Ovary (tissue), 9 donors: Measurements from ENCODE around the gene MTUS2. TPM values are rescaled to one million over a fixed set of nuclear protein-coding genes. Genes with fewer than 3 reads are reported as not detected.

Source experiments
- DNase-seq, 5 donors: peaks; one replicate each; pipeline ENCODE4 v3.0.0-alpha.2; 2019 to 2020
- H3K27ac ChIP-seq, 2 donors: fragments of 200-600 bp; one replicate each; pipeline versions ENCODE4 v1.5.1 to v1.8.0; 2019 to 2022
- H3K27me3 ChIP-seq: fragments of 200-600 bp; one replicate; pipeline ENCODE4 v1.8.0; 2022
- H3K36me3 ChIP-seq: fragments of 200-600 bp; sonication (generic); one replicate; pipeline ENCODE4 v1.5.1; 2019
- H3K4me1 ChIP-seq: one replicate; pipeline ENCODE4 v1.8.1; 2013; ENCODE audit warnings: mild to moderate bottlenecking, moderate library complexity; ENCODE audit not compliant: insufficient read depth
- H3K4me3 ChIP-seq: fragments of 200-600 bp; sonication (generic); one replicate; pipeline ENCODE4 v1.5.1; 2017
- H3K9me3 ChIP-seq, 2 donors: fragments of 200-600 bp in 1 of 2; sonication (generic) in 1 of 2; one replicate each; pipeline versions ENCODE4 v1.5.1 to v1.8.1; 2013 to 2019; ENCODE audit warnings: mild to moderate bottlenecking in 1 of 2, moderate library complexity in 1 of 2
- EP300 ChIP-seq: sonication (generic); formaldehyde crosslinking; IDR thresholded peaks from one replicate; pipeline ENCODE4 v1.6.1; 2017; ENCODE audit warnings: antibody characterized with exemption
- POLR2A ChIP-seq: fragments of 450-650 bp; IDR thresholded peaks from one replicate; pipeline ENCODE4 v1.6.1; 2017; ENCODE audit warnings: antibody characterized with exemption, mild to moderate bottlenecking, moderate library complexity
- WGBS, 3 donors: extraction: QIAGEN DNeasy Blood & Tissue Kit in 1 of 3; methylation state at CpG; one replicate each; pipeline versions ENCODE4 v1.1.5 to v1.1.7; 2013 to 2017; 5-methylcytosine and 5-hydroxymethylcytosine counted together
- intact Hi-C, 4 donors: fragments of 100-400 bp; cut with DNase I; formaldehyde crosslinking; loops; one replicate each; pipeline versions ENCODE4 v1.11.0 to v1.15.1; 2022 to 2023
- polyA plus RNA-seq, 2 donors: library from polyadenylated mRNA; stranded (reverse); fragments of 200-250 nt in 1 of 2; fragments of 350-450 nt in 1 of 2; fragmentation: Illumina TruSeq in 1 of 2; extraction: RNeasy Lipid Tissue Mini Kit (QIAGEN cat#74804) in 1 of 2; gene quantifications; one replicate each; pipeline ENCODE4 v1.2.3, GENCODE V29; 2013 to 2014
- total RNA-seq, 7 donors: library from RNA; depleted of rRNA in 2 of 7; stranded (reverse); fragments of >200 nt in 2 of 7; fragmentation: NEBNext Ultra II Directional in 3 of 7; extraction: Animal tissue kit (Norgen Biotek cat#: 25700) in 3 of 7; gene quantifications; one replicate each; pipeline versions ENCODE4 v1.1.0 to v1.2.4, GENCODE V29; 2016 to 2023
- TF ChIP-seq, protein P1 (sequence below), 3 donors: fragments of 450-650 bp in 2 of 3; fragments of 200-600 bp in 1 of 3; IDR thresholded peaks; one replicate each; pipeline versions ENCODE4 v1.5.1 to v1.8.0; 2016 to 2022; ENCODE audit warnings: antibody characterized with exemption in 3 of 3, mild to moderate bottlenecking in 1 of 3
- donor health status: DM: no; HTN: no; CAD: no; lungs with moderate emphysema.
- donor health status: DM: no; HTN: no; CAD: no.
- donor health status: Bipolar disorder and iron deficiency.
- donor health status: DM: yes; HTN: yes; CAD: no.
- donor health status: DM: no; HTN: no; CAD: no.
- donor health status: DM: yes; HTN: yes; CAD: no.

Gene MTUS2
- total and polyA plus RNA-seq, 9 donors = 1.5 to 8.7 (median 5.4) TPM

DNA sequence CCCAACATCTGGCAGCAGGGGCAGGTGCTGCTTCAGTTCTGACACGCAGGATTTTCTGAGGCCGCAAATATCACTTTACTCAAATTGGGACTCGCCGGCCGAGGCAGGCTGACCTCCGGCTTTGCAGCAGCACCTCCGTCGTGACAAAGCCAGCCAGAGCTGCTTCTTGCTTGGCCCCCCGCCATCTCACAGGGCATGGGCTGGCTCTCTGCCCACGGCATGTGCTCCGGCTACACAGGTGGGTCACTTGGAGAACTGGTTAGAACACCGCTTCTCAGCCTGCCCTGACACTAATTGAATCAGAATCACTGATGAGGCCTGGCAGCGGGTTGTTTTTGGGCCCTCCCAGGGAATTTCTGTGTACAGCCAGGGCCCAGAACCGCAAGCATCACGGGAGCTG lies 663.1 kb downstream of the MTUS2 start:
- TF ChIP-seq, protein P1, sequence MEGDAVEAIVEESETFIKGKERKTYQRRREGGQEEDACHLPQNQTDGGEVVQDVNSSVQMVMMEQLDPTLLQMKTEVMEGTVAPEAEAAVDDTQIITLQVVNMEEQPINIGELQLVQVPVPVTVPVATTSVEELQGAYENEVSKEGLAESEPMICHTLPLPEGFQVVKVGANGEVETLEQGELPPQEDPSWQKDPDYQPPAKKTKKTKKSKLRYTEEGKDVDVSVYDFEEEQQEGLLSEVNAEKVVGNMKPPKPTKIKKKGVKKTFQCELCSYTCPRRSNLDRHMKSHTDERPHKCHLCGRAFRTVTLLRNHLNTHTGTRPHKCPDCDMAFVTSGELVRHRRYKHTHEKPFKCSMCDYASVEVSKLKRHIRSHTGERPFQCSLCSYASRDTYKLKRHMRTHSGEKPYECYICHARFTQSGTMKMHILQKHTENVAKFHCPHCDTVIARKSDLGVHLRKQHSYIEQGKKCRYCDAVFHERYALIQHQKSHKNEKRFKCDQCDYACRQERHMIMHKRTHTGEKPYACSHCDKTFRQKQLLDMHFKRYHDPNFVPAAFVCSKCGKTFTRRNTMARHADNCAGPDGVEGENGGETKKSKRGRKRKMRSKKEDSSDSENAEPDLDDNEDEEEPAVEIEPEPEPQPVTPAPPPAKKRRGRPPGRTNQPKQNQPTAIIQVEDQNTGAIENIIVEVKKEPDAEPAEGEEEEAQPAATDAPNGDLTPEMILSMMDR (IDR thresholded peaks at IDR 0.05) = no peak
- TF ChIP-seq EP300 (no peak), POLR2A (no peak)
- 83 to 94% (median 83%) methylated on average over 15 of the region's 15 CpGs for WGBS, 3 donors

DNA sequence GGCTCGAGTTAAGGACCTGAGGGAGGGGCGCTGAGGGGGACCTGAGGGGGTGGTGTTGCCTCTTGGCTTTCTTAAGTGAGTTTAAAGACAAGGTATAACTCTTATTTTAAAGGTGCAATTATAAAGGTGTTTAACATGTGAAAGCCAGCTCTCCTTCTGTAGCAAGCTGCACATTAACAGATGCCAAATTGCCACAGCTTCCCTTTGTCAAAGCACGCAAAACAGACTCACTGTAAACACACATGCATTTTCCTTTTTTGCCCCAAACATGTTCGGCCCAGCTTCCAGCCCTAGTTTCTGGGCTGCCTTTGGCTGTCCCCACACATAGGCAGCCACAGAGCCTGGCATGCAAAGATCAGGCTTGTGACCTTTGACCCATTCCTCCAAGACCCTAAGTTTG lies 663.5 kb downstream of the MTUS2 start:
- Histone ChIP-seq H3K4me1 (peaks cover 8% of the 10 kb centered on the region), H3K27ac (no peak overlapping the region), H3K9me3 (no peaks in the 10 kb centered on the region), H3K27me3 (no peaks in the 10 kb centered on the region), H3K4me3 (no peak overlapping the region), H3K36me3 (no peaks in the 10 kb centered on the region)
- intact Hi-C loops = no loop called here
- DNase-seq = no peak
- WGBS, 3 donors = 61 to 66% (median 62%) methylated on average over 4 of the region's 4 CpGs
- TF ChIP-seq, protein P1 (IDR thresholded peaks at IDR 0.05) = no peak
- TF ChIP-seq POLR2A = no peak
- no peak for TF ChIP-seq EP300

More for the DNA sequence above, 663.1 kb downstream of the MTUS2 start:
- Histone ChIP-seq H3K36me3 (no peaks in the 10 kb centered on the region), H3K4me1 (peaks cover 8% of the 10 kb centered on the region), H3K4me3 (no peak overlapping the region), H3K27me3 (no peaks in the 10 kb centered on the region), H3K27ac (no peak overlapping the region), H3K9me3 (no peaks in the 10 kb centered on the region)
- no peak for DNase-seq
- intact Hi-C loops = no loop called here

DNA sequence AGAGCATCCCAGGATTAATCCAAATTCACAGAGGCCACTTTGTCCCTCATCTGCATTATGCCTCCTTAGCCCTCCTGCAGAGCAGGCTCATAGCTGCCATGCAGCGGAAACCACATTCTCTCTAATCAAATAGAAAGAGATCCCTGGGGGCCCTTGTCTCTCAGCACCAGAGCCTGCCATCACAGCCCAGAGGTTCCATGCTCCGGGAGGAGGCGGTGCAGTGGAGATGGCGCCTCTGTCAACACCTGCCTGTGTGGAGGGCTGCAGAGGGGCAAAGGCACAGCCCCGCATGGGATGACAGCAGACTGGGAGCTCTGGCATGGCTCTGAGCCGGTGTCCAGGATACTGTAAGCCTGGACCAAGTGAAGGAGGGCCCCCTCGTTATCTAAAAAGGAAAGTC lies 664.1 kb downstream of the MTUS2 start:
- intact Hi-C loops = no loop called here
- TF ChIP-seq EP300 = no peak
- TF ChIP-seq, protein P1 (IDR thresholded peaks at IDR 0.05) = no peak
- no peak for TF ChIP-seq POLR2A
- Histone ChIP-seq H3K36me3 (no peaks in the 10 kb centered on the region), H3K4me3 (no peak overlapping the region), H3K27ac (no peak overlapping the region), H3K4me1 (peaks cover 4% of the 10 kb centered on the region), H3K27me3 (no peaks in the 10 kb centered on the region), H3K9me3 (no peaks in the 10 kb centered on the region)
- no peak for DNase-seq
- WGBS, 3 donors = 77 to 86% (median 78%) methylated on average over 7 of the region's 7 CpGs

DNA sequence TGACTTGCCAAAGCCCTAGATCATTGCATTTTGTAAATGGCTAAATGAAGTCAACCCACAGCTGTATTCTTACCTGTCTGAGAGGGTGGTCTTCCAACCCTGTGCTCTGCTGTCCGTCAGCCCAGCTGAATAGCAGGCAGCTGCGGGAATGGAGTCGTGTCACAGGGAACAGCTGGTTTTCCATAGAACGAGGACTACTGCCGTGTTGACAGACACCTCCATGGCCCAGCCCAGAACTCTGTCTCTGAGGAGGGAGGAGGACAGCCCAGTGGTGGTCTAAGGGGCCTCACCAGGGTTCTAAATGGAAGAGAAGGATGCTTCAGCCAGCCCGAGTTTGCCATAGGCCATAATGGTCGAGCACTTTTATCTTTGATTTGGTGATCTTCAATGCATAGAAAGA lies 664.7 kb downstream of the MTUS2 start:
- H3K27ac ChIP-seq = no peak overlapping the region
- intact Hi-C loops = no loop called here
- H3K27me3 ChIP-seq = no peaks in the 10 kb centered on the region
- no peaks in the 10 kb centered on the region for H3K36me3 ChIP-seq
- TF ChIP-seq EP300 = no peak
- TF ChIP-seq POLR2A = no peak
- TF ChIP-seq, protein P1 (IDR thresholded peaks at IDR 0.05) = no peak
- 83 to 97% (median 95%) methylated on average over 7 of the region's 7 CpGs for WGBS, 3 donors
- H3K4me3 ChIP-seq = no peak overlapping the region
- no peaks in the 10 kb centered on the region for H3K9me3 ChIP-seq
- peaks cover 4% of the 10 kb centered on the region for H3K4me1 ChIP-seq
- no peak for DNase-seq
